ENCODE data around the gene RTF2. TPM values are rescaled to one million over a fixed set of nuclear protein-coding genes. Genes with fewer than 3 reads are reported as not detected.

Gene RTF2
- total and polyA plus RNA-seq, 2 of the 13 experiments (the other 11 are each of a cell fraction or from before 2014, with no cell fraction given) = 81.8 to 142 TPM

DNA sequence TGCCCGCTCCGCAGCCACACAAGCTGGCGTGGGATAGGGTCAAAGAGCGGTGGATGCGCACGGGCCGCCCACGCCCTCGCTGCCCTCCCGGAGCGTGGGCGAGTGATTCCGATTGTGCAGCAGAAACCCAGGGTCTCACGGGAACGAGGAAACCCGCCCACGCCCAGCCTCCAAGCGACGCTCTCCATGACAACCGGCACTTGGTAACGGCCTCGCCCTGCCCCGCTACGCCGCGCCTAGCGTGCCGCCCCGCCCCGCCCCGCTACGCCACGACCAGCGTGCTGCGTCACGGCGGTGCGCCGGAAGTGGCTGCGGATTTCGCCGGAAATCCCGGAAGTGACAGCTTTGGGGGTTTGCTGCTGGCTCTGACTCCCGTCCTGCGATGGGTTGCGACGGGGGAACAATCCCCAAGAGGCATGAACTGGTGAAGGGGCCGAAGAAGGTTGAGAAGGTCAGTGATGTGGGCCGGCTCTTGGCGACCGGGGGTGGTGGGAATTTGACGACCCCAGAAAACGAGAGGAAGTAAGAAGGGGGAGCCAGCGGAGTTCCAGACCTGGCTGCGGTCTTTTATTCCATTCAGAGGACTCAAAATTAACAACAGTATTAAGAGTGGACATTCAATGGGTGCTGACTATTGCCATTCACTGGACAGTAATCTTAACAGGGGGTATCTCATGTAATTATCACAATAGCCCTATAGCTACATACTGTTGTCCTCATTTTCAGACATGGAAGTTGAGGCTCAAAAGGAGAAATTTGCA, at the start of gene RTF2 (continued):
- 0 out of 2 replicates have a peak, but pooled peaks have one; percentile 7 for TF ChIP-seq TBX3 (IDR thresholded peaks at IDR 0.05; ENCODE audit: borderline replicate concordance)
- peak; percentile 98 for TF ChIP-seq HIVEP1 (CRISPR knock-in tag; IDR thresholded peaks at IDR 0.05)
- TF ChIP-seq, protein P1, sequence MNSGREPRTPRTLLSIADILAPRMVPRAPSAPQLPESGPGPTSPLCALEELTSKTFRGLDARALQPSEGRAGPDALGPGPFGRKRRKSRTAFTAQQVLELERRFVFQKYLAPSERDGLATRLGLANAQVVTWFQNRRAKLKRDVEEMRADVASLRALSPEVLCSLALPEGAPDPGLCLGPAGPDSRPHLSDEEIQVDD (CRISPR knock-in tag; IDR thresholded peaks at IDR 0.05; ENCODE audit: borderline replicate concordance) = peak; percentile 88
- peak; percentile 100 for TF ChIP-seq SAP130 (CRISPR knock-in tag; IDR thresholded peaks at IDR 0.05; ENCODE audit: low read depth)
- TF ChIP-seq HOXA7 (CRISPR knock-in tag; IDR thresholded peaks at IDR 0.05) = 0 out of 2 replicates have a peak, but pooled peaks have one; percentile 83
- TF ChIP-seq KAT7 (CRISPR knock-in tag; IDR thresholded peaks at IDR 0.05; ENCODE audit: borderline replicate concordance) = peak; percentile 99
- TF ChIP-seq, protein P2, sequence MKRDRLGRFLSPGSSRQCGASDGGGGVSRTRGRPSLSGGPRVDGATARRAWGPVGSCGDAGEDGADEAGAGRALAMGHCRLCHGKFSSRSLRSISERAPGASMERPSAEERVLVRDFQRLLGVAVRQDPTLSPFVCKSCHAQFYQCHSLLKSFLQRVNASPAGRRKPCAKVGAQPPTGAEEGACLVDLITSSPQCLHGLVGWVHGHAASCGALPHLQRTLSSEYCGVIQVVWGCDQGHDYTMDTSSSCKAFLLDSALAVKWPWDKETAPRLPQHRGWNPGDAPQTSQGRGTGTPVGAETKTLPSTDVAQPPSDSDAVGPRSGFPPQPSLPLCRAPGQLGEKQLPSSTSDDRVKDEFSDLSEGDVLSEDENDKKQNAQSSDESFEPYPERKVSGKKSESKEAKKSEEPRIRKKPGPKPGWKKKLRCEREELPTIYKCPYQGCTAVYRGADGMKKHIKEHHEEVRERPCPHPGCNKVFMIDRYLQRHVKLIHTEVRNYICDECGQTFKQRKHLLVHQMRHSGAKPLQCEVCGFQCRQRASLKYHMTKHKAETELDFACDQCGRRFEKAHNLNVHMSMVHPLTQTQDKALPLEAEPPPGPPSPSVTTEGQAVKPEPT (CRISPR knock-in tag; IDR thresholded peaks at IDR 0.05; ENCODE audit: low read depth) = peak; percentile 93
- TF ChIP-seq ZNF746 (CRISPR knock-in tag; IDR thresholded peaks at IDR 0.05) = no peak; the same call in 1 of the 2 replicates
- TF ChIP-seq ZFP82 (CRISPR knock-in tag; IDR thresholded peaks at IDR 0.05; ENCODE audit: borderline replicate concordance) = 0 out of 2 replicates have a peak, but pooled peaks have one; percentile 32
- TF ChIP-seq ZNF709 (CRISPR knock-in tag; IDR thresholded peaks at IDR 0.05) = peak; percentile 51; the same call in 1 of the 2 replicates
- peak; percentile 96 for TF ChIP-seq SALL1 (CRISPR knock-in tag; IDR thresholded peaks at IDR 0.05)
- 0 out of 2 replicates have a peak, but pooled peaks have one; percentile 79 for TF ChIP-seq ZFP62 (CRISPR knock-in tag; IDR thresholded peaks at IDR 0.05)
- TF ChIP-seq, protein P3, sequence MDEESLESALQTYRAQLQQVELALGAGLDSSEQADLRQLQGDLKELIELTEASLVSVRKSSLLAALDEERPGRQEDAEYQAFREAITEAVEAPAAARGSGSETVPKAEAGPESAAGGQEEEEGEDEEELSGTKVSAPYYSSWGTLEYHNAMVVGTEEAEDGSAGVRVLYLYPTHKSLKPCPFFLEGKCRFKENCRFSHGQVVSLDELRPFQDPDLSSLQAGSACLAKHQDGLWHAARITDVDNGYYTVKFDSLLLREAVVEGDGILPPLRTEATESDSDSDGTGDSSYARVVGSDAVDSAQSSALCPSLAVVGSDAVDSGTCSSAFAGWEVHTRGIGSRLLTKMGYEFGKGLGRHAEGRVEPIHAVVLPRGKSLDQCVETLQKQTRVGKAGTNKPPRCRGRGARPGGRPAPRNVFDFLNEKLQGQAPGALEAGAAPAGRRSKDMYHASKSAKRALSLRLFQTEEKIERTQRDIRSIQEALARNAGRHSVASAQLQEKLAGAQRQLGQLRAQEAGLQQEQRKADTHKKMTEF (CRISPR knock-in tag; IDR thresholded peaks at IDR 0.05) = peak; percentile 97; the same call in 1 of the 2 replicates
- peak; percentile 98 for TF ChIP-seq KDM2A (CRISPR knock-in tag; IDR thresholded peaks at IDR 0.05; ENCODE audit: borderline replicate concordance, low read depth)
- TF ChIP-seq, protein P4, sequence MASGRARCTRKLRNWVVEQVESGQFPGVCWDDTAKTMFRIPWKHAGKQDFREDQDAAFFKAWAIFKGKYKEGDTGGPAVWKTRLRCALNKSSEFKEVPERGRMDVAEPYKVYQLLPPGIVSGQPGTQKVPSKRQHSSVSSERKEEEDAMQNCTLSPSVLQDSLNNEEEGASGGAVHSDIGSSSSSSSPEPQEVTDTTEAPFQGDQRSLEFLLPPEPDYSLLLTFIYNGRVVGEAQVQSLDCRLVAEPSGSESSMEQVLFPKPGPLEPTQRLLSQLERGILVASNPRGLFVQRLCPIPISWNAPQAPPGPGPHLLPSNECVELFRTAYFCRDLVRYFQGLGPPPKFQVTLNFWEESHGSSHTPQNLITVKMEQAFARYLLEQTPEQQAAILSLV (CRISPR knock-in tag; IDR thresholded peaks at IDR 0.05; ENCODE audit: borderline replicate concordance) = peak; percentile 100
- TF ChIP-seq, protein P5, sequence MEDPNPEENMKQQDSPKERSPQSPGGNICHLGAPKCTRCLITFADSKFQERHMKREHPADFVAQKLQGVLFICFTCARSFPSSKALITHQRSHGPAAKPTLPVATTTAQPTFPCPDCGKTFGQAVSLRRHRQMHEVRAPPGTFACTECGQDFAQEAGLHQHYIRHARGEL (CRISPR knock-in tag; IDR thresholded peaks at IDR 0.05) = no peak; the same call in 1 of the 2 replicates
- peak; percentile 100 for TF ChIP-seq ZNF350 (CRISPR knock-in tag; IDR thresholded peaks at IDR 0.05; ENCODE audit: borderline replicate concordance, low read depth)
- TF ChIP-seq MXD4 (CRISPR knock-in tag; IDR thresholded peaks at IDR 0.05) = peak; percentile 95
- TF ChIP-seq FOXJ3 (CRISPR knock-in tag; IDR thresholded peaks at IDR 0.05; ENCODE audit: borderline replicate concordance) = peak; percentile 30; the same call in 1 of the 2 replicates
- TF ChIP-seq ZNF724P (CRISPR knock-in tag; IDR thresholded peaks at IDR 0.05; ENCODE audit: borderline replicate concordance) = peak; percentile 92
- TF ChIP-seq, protein P6, sequence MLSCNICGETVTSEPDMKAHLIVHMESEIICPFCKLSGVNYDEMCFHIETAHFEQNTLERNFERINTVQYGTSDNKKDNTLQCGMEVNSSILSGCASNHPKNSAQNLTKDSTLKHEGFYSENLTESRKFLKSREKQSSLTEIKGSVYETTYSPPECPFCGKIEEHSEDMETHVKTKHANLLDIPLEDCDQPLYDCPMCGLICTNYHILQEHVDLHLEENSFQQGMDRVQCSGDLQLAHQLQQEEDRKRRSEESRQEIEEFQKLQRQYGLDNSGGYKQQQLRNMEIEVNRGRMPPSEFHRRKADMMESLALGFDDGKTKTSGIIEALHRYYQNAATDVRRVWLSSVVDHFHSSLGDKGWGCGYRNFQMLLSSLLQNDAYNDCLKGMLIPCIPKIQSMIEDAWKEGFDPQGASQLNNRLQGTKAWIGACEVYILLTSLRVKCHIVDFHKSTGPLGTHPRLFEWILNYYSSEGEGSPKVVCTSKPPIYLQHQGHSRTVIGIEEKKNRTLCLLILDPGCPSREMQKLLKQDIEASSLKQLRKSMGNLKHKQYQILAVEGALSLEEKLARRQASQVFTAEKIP (CRISPR knock-in tag; IDR thresholded peaks at IDR 0.05; ENCODE audit: borderline replicate concordance) = no peak
